ENCODE results near the gene TAAR6. TPM values are rescaled to one million over a fixed set of nuclear protein-coding genes. Genes with fewer than 3 reads are reported as not detected.

Gene TAAR6, protein sequence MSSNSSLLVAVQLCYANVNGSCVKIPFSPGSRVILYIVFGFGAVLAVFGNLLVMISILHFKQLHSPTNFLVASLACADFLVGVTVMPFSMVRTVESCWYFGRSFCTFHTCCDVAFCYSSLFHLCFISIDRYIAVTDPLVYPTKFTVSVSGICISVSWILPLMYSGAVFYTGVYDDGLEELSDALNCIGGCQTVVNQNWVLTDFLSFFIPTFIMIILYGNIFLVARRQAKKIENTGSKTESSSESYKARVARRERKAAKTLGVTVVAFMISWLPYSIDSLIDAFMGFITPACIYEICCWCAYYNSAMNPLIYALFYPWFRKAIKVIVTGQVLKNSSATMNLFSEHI
- not detected in 2 replicates for polyA plus RNA-seq (2013)

DNA sequence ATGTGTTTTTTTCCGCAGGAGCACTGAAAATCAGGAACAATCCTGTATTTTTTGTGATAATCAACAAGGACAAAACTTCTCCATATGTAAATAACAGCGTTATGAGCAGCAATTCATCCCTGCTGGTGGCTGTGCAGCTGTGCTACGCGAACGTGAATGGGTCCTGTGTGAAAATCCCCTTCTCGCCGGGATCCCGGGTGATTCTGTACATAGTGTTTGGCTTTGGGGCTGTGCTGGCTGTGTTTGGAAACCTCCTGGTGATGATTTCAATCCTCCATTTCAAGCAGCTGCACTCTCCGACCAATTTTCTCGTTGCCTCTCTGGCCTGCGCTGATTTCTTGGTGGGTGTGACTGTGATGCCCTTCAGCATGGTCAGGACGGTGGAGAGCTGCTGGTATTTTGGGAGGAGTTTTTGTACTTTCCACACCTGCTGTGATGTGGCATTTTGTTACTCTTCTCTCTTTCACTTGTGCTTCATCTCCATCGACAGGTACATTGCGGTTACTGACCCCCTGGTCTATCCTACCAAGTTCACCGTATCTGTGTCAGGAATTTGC is at the start of gene TAAR6:
Gene TAAR6, plus strand, starts transcription at position 102 of the 557 bp plus-strand sequence. Its CDS starts 0 bp downstream, at position 102.
- no peak for DNase-seq
- H3K79me2 ChIP-seq (ENCODE audit: control insufficient read depth, insufficient read depth, low read length, poor library complexity): no peaks in the 10 kb centered on the region
- H3K9ac ChIP-seq (ENCODE audit: low read length): no peak within 1 kb of the TSS
- H2BK5ac ChIP-seq (ENCODE audit: low read depth, low read length, poor library complexity): no peak within 1 kb of the TSS
- no peak within 1 kb of the TSS for H4K91ac ChIP-seq (ENCODE audit: low read depth, low read length)
- H3K4ac ChIP-seq (ENCODE audit: low read depth, low read length): no peak within 1 kb of the TSS
- H3K4me1 ChIP-seq (ENCODE audit: control insufficient read depth in 1 of 2, insufficient read depth in 2 of 2, low read length in 2 of 2): no peaks in the 10 kb centered on the region
- H3K4me3 ChIP-seq (ENCODE audit: low read depth, low read length): no peak within 1 kb of the TSS
- H4K12ac ChIP-seq (ENCODE audit: low read depth, low read length): no peak within 1 kb of the TSS
- WGBS (ENCODE audit: extremely low coverage, insufficient coverage, insufficient read length): no CpG with 5 or more reads among the region's 15 CpGs
- H3K79me1 ChIP-seq (ENCODE audit: low read length): no peaks in the 10 kb centered on the region
- H3K36me3 ChIP-seq (ENCODE audit: control insufficient read depth in 1 of 2, insufficient read depth in 2 of 2, low read length in 2 of 2): no peaks in the 10 kb centered on the region
- no peak within 1 kb of the TSS for H3K14ac ChIP-seq (ENCODE audit: low read length)
- H2BK120ac ChIP-seq (ENCODE audit: insufficient read depth, low read length, poor library complexity): no peak within 1 kb of the TSS
- H2AK5ac ChIP-seq (ENCODE audit: low read length): no peak within 1 kb of the TSS
- H3K18ac ChIP-seq (ENCODE audit: low read length): no peak within 1 kb of the TSS
- H3K27me3 ChIP-seq (ENCODE audit: insufficient read depth, low read length): no peaks in the 10 kb centered on the region
- no peak within 1 kb of the TSS for H2AFZ ChIP-seq (ENCODE audit: insufficient read depth, low read length, poor library complexity)
- no peak within 1 kb of the TSS for H2BK12ac ChIP-seq (ENCODE audit: low read length)
- H3K23ac ChIP-seq (ENCODE audit: low read length): no peak within 1 kb of the TSS
- no peak within 1 kb of the TSS for H4K8ac ChIP-seq (ENCODE audit: low read depth, low read length)
- no peak within 1 kb of the TSS for H3K27ac ChIP-seq (ENCODE audit: low read depth, low read length)
- H3K4me2 ChIP-seq (ENCODE audit: low read length): no peak within 1 kb of the TSS
- no peaks in the 10 kb centered on the region for H3K9me3 ChIP-seq (ENCODE audit: insufficient read depth, low read depth, low read length)

DNA sequence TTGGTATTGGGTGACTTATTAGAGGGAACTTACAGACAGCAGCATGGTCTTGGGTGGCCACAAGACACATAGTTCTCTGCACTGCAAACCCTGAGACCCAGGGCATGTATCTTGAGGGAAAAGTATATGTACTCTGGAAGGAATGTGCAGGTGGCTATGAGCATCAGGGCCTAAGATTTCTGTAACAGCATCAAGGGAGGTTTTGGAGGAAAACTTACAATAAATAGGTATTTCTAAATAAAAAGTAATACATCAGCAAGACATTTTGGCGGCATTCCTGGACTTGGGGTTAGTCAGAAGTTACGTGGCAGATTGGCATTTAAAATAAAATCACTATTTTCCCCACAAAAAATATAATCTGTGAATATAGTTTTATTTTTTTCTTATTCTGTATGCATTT is 49.2 kb upstream of the TAAR6 start:
- H3K14ac ChIP-seq (ENCODE audit: low read length): no peak overlapping the region
- H3K4me3 ChIP-seq (ENCODE audit: low read depth, low read length): no peak overlapping the region
- no peaks in the 10 kb centered on the region for H3K4me1 ChIP-seq (ENCODE audit: control insufficient read depth in 1 of 2, insufficient read depth in 2 of 2, low read length in 2 of 2)
- no peak overlapping the region for H2AK5ac ChIP-seq (ENCODE audit: low read length)
- no peak overlapping the region for H2BK12ac ChIP-seq (ENCODE audit: low read length)
- no peak overlapping the region for H3K4ac ChIP-seq (ENCODE audit: low read depth, low read length)
- no peak overlapping the region for H2BK120ac ChIP-seq (ENCODE audit: insufficient read depth, low read length, poor library complexity)
- no peaks in the 10 kb centered on the region for H3K79me1 ChIP-seq (ENCODE audit: low read length)
- H3K4me2 ChIP-seq (ENCODE audit: low read length): no peak overlapping the region
- H3K9ac ChIP-seq (ENCODE audit: low read length): no peak overlapping the region
- H4K12ac ChIP-seq (ENCODE audit: low read depth, low read length): no peak overlapping the region
- H3K36me3 ChIP-seq (ENCODE audit: control insufficient read depth in 1 of 2, insufficient read depth in 2 of 2, low read length in 2 of 2): no peaks in the 10 kb centered on the region
- no peak overlapping the region for H4K8ac ChIP-seq (ENCODE audit: low read depth, low read length)
- H3K9me3 ChIP-seq (ENCODE audit: insufficient read depth, low read depth, low read length): no peaks in the 10 kb centered on the region
- H2AFZ ChIP-seq (ENCODE audit: insufficient read depth, low read length, poor library complexity): no peak overlapping the region
- H3K79me2 ChIP-seq (ENCODE audit: control insufficient read depth, insufficient read depth, low read length, poor library complexity): no peaks in the 10 kb centered on the region
- WGBS (ENCODE audit: extremely low coverage, insufficient coverage, insufficient read length): no CpG with 5 or more reads among the region's 2 CpGs
- H3K23ac ChIP-seq (ENCODE audit: low read length): no peak overlapping the region
- H2BK5ac ChIP-seq (ENCODE audit: low read depth, low read length, poor library complexity): no peak overlapping the region
- no peak overlapping the region for H3K27ac ChIP-seq (ENCODE audit: low read depth, low read length)
- no peaks in the 10 kb centered on the region for H3K27me3 ChIP-seq (ENCODE audit: insufficient read depth, low read length)
- H3K18ac ChIP-seq (ENCODE audit: low read length): no peak overlapping the region
- no peak overlapping the region for H4K91ac ChIP-seq (ENCODE audit: low read depth, low read length)
- DNase-seq: peak in 1 of 2 donors; percentile 49

DNA sequence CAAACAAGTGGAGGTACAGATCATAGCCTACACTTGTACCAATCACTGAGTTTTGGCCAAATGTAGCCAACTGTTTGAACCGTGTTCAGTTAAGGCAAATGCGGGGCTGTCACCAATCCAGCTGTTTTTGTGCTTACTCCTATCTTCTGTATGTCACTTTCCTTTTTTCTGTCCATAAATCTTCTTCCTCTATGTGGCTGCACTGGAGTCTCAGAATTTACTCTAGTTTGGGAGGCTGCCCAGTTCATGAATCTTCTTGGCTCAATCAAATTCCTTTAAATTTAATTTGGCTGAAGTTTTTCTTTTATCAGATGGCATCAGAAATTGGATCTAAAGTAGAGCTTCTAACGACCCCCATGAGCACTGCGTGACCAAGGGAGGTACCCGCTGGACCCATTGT is 45.5 kb upstream of the TAAR6 start:
- H2BK120ac ChIP-seq (ENCODE audit: insufficient read depth, low read length, poor library complexity): no peak overlapping the region
- no peak overlapping the region for H4K12ac ChIP-seq (ENCODE audit: low read depth, low read length)
- no peak for DNase-seq
- H3K4me2 ChIP-seq (ENCODE audit: low read length): no peak overlapping the region
- no CpG with 5 or more reads among the region's 5 CpGs for WGBS (ENCODE audit: extremely low coverage, insufficient coverage, insufficient read length)
- no peak overlapping the region for H3K27ac ChIP-seq (ENCODE audit: low read depth, low read length)
- no peak overlapping the region for H3K9ac ChIP-seq (ENCODE audit: low read length)
- H3K18ac ChIP-seq (ENCODE audit: low read length): no peak overlapping the region
- H3K79me2 ChIP-seq (ENCODE audit: control insufficient read depth, insufficient read depth, low read length, poor library complexity): no peaks in the 10 kb centered on the region
- no peak overlapping the region for H2AK5ac ChIP-seq (ENCODE audit: low read length)
- no peak overlapping the region for H3K4me3 ChIP-seq (ENCODE audit: low read depth, low read length)
- H2BK5ac ChIP-seq (ENCODE audit: low read depth, low read length, poor library complexity): no peak overlapping the region
- H3K27me3 ChIP-seq (ENCODE audit: insufficient read depth, low read length): no peaks in the 10 kb centered on the region
- H3K23ac ChIP-seq (ENCODE audit: low read length): no peak overlapping the region
- H3K79me1 ChIP-seq (ENCODE audit: low read length): no peaks in the 10 kb centered on the region
- H3K9me3 ChIP-seq (ENCODE audit: insufficient read depth, low read depth, low read length): no peaks in the 10 kb centered on the region
- H3K4me1 ChIP-seq (ENCODE audit: control insufficient read depth in 1 of 2, insufficient read depth in 2 of 2, low read length in 2 of 2): no peaks in the 10 kb centered on the region
- no peak overlapping the region for H4K91ac ChIP-seq (ENCODE audit: low read depth, low read length)
- no peak overlapping the region for H4K8ac ChIP-seq (ENCODE audit: low read depth, low read length)
- no peaks in the 10 kb centered on the region for H3K36me3 ChIP-seq (ENCODE audit: control insufficient read depth in 1 of 2, insufficient read depth in 2 of 2, low read length in 2 of 2)
- H3K4ac ChIP-seq (ENCODE audit: low read depth, low read length): no peak overlapping the region
- no peak overlapping the region for H2AFZ ChIP-seq (ENCODE audit: insufficient read depth, low read length, poor library complexity)
- H2BK12ac ChIP-seq (ENCODE audit: low read length): no peak overlapping the region
- no peak overlapping the region for H3K14ac ChIP-seq (ENCODE audit: low read length)

DNA sequence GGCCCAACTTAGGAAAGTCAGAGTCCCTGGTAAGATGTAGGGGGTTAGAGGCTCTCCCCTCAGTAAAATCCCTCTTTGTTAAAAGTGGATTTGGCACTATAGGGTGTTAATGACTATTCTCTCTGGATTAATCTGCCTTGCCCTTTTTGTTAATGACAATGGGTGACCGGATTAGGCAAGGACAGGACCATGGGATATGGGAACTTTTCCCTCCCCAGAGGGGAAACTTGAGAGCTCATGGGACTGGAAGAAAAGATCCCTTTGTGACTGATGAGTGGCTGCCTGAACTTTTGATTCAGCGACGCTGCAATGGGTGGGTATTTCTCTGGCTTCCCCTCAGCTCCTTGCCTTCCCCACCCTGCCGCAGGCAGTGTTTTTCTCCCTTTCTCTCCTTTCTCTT is 44.3 kb upstream of the TAAR6 start:
- Histone ChIP-seq H3K4ac (ENCODE audit: low read depth, low read length) (no peak overlapping the region), H2BK5ac (ENCODE audit: low read depth, low read length, poor library complexity) (no peak overlapping the region), H3K27ac (ENCODE audit: low read depth, low read length) (no peak overlapping the region), H3K9me3 (ENCODE audit: insufficient read depth, low read depth, low read length) (no peaks in the 10 kb centered on the region), H3K4me2 (ENCODE audit: low read length) (no peak overlapping the region), H3K36me3 (ENCODE audit: control insufficient read depth in 1 of 2, insufficient read depth in 2 of 2, low read length in 2 of 2) (no peaks in the 10 kb centered on the region), H3K23ac (ENCODE audit: low read length) (no peak overlapping the region), H2BK12ac (ENCODE audit: low read length) (no peak overlapping the region), H3K79me1 (ENCODE audit: low read length) (no peaks in the 10 kb centered on the region), H3K18ac (ENCODE audit: low read length) (no peak overlapping the region), H4K91ac (ENCODE audit: low read depth, low read length) (no peak overlapping the region), H2AFZ (ENCODE audit: insufficient read depth, low read length, poor library complexity) (no peak overlapping the region), H4K8ac (ENCODE audit: low read depth, low read length) (no peak overlapping the region), H2BK120ac (ENCODE audit: insufficient read depth, low read length, poor library complexity) (no peak overlapping the region), H4K12ac (ENCODE audit: low read depth, low read length) (no peak overlapping the region), H3K14ac (ENCODE audit: low read length) (no peak overlapping the region), H3K4me1 (ENCODE audit: control insufficient read depth in 1 of 2, insufficient read depth in 2 of 2, low read length in 2 of 2) (peaks cover 0 to 1% of the 10 kb centered on the region in 2 experiments), H2AK5ac (ENCODE audit: low read length) (no peak overlapping the region), H3K27me3 (ENCODE audit: insufficient read depth, low read length) (no peaks in the 10 kb centered on the region), H3K4me3 (ENCODE audit: low read depth, low read length) (no peak overlapping the region), H3K9ac (ENCODE audit: low read length) (no peak overlapping the region), H3K79me2 (ENCODE audit: control insufficient read depth, insufficient read depth, low read length, poor library complexity) (no peaks in the 10 kb centered on the region)
- no peak for DNase-seq
- WGBS (ENCODE audit: extremely low coverage, insufficient coverage, insufficient read length): no CpG with 5 or more reads among the region's 4 CpGs

Data from trophoblast cell (in vitro differentiated cells and primary cell).